ENCODE results near the gene ASGR2.

- TF ChIP-seq CTCF (conservative IDR thresholded peaks at IDR 0.05), result no peak
- no peak for TF ChIP-seq ZFX (IDR thresholded peaks at IDR 0.05)
Observed at GRCh38 chr17:7122381-7122780, 7.8 kb upstream of the ASGR2 start.
